Motor neuron (in vitro differentiated cells): ENCODE results near the gene ST3GAL2. TPM values are rescaled to one million over a fixed set of nuclear protein-coding genes. Genes with fewer than 3 reads are reported as not detected.
"Not testable (repeated sequence)": the region's sequence is repeated elsewhere in the genome, so short reads cannot be mapped to it uniquely, and the experiment has no call there.

Experiments used
- ATAC-seq, 8 experiments: fragments of 200-7000 bp; cut with Tn5 transposase; replicated peaks in 6 of 8; 2 replicates each; pipeline ENCODE4 v1.8.0; 2021; ENCODE audit warnings: mild to moderate bottlenecking in 8 of 8, moderate library complexity in 8 of 8
- H3K27ac ChIP-seq, 2 donors: fragments of 250-450 bp; sonication (Bioruptor Pico); 2 replicates each; pipeline ENCODE4 v1.9.0; 2021; ENCODE audit warnings: antibody characterized with exemption in 2 of 2, mild to moderate bottlenecking in 2 of 2, moderate library complexity in 1 of 2
- H3K4me1 ChIP-seq, 2 donors: fragments of 250-450 bp; sonication (Bioruptor Pico); replicated peaks in 1 of 2; 2 replicates each; pipeline ENCODE4 v1.6.1; 2021; ENCODE audit warnings: antibody characterized with exemption in 2 of 2, mild to moderate bottlenecking in 2 of 2, moderate library complexity in 1 of 2
- H3K4me3 ChIP-seq, 5 donors: fragments of 250-450 bp; sonication (Bioruptor Pico); 2 replicates each; pipeline ENCODE4 v1.9.0; 2021; ENCODE audit warnings: antibody characterized with exemption in 5 of 5, mild to moderate bottlenecking in 5 of 5, moderate library complexity in 4 of 5
- WGBS, 10 experiments: fragments of 450-650 bp; shearing (Covaris generic); methylation state at CpG; one replicate each; pipeline ENCODE4 v1.0.0; 2022; 5-methylcytosine and 5-hydroxymethylcytosine counted together
- in situ Hi-C, 9 experiments: fragments of 400-800 bp; cut with MboI; loops; one replicate each; pipeline ENCODE4 v1.15.0; 2021; ENCODE audit warnings: low sequenced_read_pairs in 9 of 9, low pct_unique_long_range_greater_than_20kb in 2 of 9; ENCODE audit not compliant: unreplicated experiment in 9 of 9
- total RNA-seq, 8 experiments: library from RNA; unstranded; fragments of 300-600 nt; gene quantifications; 2 replicates each; pipeline versions ENCODE4 v1.2.3 to v1.2.4, GENCODE V29; 2022

The ST3GAL2 gene
- total RNA-seq, 8 experiments from 2014 or later, result 14.2 to 35.6 (median 22.0) TPM

DNA sequence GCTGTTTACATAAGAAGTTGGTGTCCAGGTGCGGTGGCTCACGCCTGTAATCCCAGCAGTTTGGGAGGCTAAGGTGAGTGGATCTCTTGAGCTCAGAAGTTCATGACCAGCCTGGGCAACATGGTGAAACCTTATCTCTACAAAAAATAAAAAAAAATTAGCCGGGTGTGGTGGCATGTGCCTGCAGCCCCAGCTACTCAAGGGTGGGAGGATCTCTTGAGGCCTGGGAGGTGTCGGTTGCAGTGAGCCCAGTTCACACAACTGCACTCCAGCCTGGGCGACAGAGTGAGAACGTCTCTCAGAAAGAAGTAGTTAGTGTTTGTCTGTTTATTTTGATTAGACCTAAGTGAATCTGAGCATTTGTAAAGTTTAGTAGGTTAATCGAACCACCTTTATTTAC is 79.3 kb downstream of the ST3GAL2 start:
- in situ Hi-C loops, result loop anchor here in 3 of 9 experiments (25.0 kb wide), 3 partner anchors 178 to 278 kb away; partner anchors contain the start of gene IL34 (in 1 of the 3)
- no peak overlapping the region for H3K27ac ChIP-seq
- no peak overlapping the region for H3K4me3 ChIP-seq
- peak in 2 of 8 experiments; percentile 20 to 69 for ATAC-seq
- no peaks in the 10 kb centered on the region for H3K4me1 ChIP-seq
- WGBS, 10 experiments, result 50 to 100% (median 90%) methylated on average over 1 to 5 of the region's 7 CpGs; no CpG with 5 or more reads in 3 of the 10 experiments

DNA sequence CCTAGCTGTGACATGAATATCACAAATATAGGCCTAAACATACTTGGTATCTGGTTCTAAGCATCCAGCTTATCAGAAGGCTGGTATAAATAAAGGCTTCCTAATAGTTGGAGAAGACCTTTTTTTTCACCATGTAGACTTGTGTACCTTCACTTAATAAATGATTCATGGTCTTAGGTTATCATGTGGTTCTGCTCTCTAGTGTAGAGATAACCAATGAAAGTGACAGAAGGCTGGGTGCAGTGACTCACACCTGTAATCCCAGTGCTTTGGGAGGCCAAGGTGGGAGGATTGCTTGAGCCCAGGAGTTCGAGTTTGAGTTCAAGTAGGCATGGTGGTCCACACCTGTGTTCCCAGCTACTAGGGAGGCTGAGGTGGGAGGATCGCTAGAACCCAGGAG is 89.1 kb downstream of the ST3GAL2 start:
- in situ Hi-C loops, result loop anchor here in 4 of 9 experiments (25.0 kb wide), 4 partner anchors 188 to 313 kb away; partner anchors contain the start of gene IL34 (in 1 of the 4)
- no peak for ATAC-seq
- Histone ChIP-seq H3K4me3 (no peak overlapping the region), H3K4me1 (peaks cover 10 to 15% of the 10 kb centered on the region in 2 donors), H3K27ac (no peak overlapping the region)
- 82 to 100% (median 100%) methylated on average over 1 to 2 of the region's 2 CpGs; no CpG with 5 or more reads in 6 of the 10 experiments for WGBS, 10 experiments

DNA sequence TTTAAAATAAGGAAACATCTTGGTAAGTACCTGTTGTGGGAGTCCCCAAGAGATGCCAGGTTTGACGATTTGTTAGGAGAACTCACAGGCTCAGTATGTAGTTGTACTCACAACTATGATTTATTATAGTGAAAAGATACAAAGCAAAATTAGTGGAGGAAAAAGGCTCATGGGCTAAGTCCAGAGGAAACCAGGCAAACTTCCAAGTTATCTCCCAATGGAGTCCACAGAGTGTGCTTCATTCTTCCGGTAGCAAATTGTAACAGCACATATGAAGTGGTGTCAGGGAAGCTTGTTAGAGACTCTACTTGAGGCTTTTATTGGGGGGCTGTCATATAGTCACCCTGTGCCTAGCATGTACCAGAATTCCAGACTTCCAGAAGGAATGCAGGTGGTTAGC is 89.9 kb downstream of the ST3GAL2 start:
- Histone ChIP-seq H3K4me1 (peaks cover 10 to 15% of the 10 kb centered on the region in 2 donors), H3K27ac (no peak overlapping the region), H3K4me3 (no peak overlapping the region)
- no peak for ATAC-seq
- in situ Hi-C loops, result loop anchor here in 1 of 9 experiments (25.0 kb wide), 1 partner anchor 313 kb away; no protein-coding TSS in a partner anchor
- 0 to 100% (median 67%) methylated on average over 1 to 2 of the region's 2 CpGs; no CpG with 5 or more reads in 5 of the 10 experiments for WGBS, 10 experiments

DNA sequence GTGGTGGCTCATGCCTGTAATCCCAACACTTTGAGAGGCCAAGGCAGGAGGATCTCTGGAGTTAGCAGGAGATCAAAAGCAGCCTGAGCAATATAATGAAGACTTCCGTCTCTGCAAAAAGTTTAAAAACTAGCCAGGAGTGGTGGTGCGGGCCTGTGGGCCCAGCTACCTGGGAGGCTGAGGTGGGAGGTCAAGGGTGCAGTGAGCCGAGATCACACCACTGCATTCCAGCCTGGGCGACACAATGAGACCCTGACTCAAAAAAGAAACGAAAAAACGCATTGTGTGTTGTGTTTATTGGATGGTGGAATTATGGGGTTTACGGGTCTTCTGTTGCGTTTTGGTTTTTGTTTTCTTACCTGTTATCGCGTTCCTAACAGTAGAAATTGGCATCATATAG is 93.1 kb downstream of the ST3GAL2 start:
- in situ Hi-C loops, result loop anchor here in 1 of 9 experiments (25.0 kb wide), 1 partner anchor 316 kb away; no protein-coding TSS in a partner anchor
- no peak for ATAC-seq
- Histone ChIP-seq H3K4me3 (peak overlapping the region; percentile 59 to 96 (median 89)), H3K4me1 (peaks cover 10 to 15% of the 10 kb centered on the region in 2 donors), H3K27ac (peak overlapping the region; percentile 89 to 95)
- 80 to 98% (median 86%) methylated on average over 2 to 8 of the region's 10 CpGs; no CpG with 5 or more reads in 2 of the 10 experiments for WGBS, 10 experiments

DNA sequence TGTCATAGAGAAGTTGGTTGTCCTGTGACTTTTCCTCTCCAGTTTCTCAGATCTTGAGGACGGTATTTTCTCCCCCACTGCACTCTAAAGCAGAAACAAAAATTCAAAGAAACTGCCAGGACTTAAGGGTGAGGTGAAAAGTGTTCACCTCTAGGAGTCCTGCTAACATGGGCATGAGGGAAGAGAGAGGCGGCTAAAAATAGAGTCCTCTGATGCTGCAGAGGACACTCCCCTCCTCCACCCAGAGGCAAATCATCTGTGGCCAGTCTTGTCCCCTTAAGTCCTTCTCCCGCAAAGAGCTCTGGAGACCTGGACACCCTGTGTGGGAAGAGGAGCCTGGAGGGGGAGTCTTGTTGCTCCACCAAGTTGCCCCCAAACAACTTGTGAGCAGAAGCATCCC is 96.9 kb downstream of the ST3GAL2 start:
- H3K4me3 ChIP-seq, result no peak overlapping the region
- in situ Hi-C loops, result loop anchor here in 1 of 9 experiments (25.0 kb wide), 1 partner anchor 320 kb away; no protein-coding TSS in a partner anchor
- peaks cover 4 to 7% of the 10 kb centered on the region in 2 donors for H3K4me1 ChIP-seq
- peak in 1 of 8 experiments; percentile 6 for ATAC-seq
- 50 to 100% (median 80%) methylated on average over 1 to 3 of the region's 3 CpGs; no CpG with 5 or more reads in 3 of the 10 experiments for WGBS, 10 experiments
- H3K27ac ChIP-seq, result no peak overlapping the region

DNA sequence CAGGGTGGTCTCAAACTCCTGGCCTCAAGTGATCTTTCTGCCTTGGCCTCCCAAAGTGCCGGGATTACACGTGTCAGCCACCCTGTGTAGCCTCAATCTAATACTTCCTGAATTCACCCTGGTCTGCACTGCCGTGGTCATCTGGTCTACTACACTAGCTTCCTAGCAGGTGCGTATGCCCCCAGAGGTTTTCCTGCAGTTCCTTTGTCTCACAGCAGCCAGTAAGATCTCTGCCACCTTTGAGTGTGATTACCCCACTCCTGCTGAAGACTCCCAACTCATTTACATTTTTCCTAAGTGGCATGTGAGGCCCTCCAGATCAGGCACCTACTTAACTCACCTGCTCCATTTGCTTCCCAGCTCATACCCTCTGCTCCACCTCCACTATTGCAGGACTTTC is 97.3 kb downstream of the ST3GAL2 start:
- Histone ChIP-seq H3K4me1 (peaks cover 4 to 7% of the 10 kb centered on the region in 2 donors), H3K27ac (no peak overlapping the region), H3K4me3 (no peak overlapping the region)
- ATAC-seq, result no peak
- 60 to 100% (median 82%) methylated on average over 1 to 3 of the region's 4 CpGs; no CpG with 5 or more reads in 4 of the 10 experiments for WGBS, 10 experiments
- in situ Hi-C loops, result loop anchor here in 1 of 9 experiments (25.0 kb wide), 1 partner anchor 321 kb away; no protein-coding TSS in a partner anchor

DNA sequence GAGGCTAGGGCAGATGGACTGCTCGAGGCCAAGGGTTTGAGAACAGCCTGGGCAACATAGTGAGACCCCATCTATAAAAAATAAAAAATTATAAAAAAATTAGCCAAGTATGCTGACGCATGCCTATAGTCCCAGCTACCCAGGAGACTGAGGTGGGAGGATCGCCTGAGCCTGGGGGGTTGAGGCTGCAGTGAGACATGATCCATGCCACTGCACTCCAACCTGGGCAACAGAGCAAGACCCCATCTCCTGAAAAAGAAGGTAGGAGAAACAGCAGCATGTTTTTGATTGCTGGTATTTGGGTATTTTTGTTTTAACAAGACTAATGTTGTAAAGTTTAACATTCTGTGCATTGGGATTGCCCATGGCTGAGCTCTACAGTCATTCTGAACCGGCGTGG is 101.1 kb downstream of the ST3GAL2 start:
- no peak for ATAC-seq
- 92 to 100% (median 100%) methylated on average over 1 to 5 of the region's 5 CpGs; no CpG with 5 or more reads in 2 of the 10 experiments for WGBS, 10 experiments

DNA sequence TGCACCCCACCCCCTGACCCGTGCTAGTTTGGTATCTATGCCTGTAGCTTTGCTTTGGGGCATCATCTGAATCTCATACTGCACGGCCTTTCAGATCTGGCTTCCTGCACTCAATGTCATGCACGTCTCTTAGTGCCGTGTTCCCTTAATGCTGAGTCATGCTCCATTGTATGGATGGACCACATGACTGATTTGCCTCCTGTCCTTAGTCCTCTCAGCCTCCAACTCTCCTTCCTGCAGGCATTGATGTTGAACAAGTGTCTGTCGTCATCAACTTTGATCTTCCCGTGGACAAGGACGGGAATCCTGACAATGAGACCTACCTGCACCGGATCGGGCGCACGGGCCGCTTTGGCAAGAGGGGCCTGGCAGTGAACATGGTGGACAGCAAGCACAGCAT is 106.2 kb downstream of the ST3GAL2 start:
- 50 to 80% methylated on average over 1 of the region's 12 CpGs; no CpG with 5 or more reads in 8 of the 10 experiments for WGBS, 10 experiments
- not testable (repeated sequence) for H3K4me3 ChIP-seq, H3K4me1 ChIP-seq, H3K27ac ChIP-seq
- peak in 5 of 8 experiments; percentile 29 to 72 (median 56) for ATAC-seq
- in situ Hi-C loops, result loop anchor here in 1 of 9 experiments (25.0 kb wide), 1 partner anchor 330 kb away; no protein-coding TSS in a partner anchor

More for the DNA sequence above, 101.1 kb downstream of the ST3GAL2 start:
- Histone ChIP-seq H3K4me1 (no peaks in the 10 kb centered on the region), H3K27ac (no peak overlapping the region), H3K4me3 (no peak overlapping the region)
- in situ Hi-C loops, result loop anchor here in 1 of 9 experiments (25.0 kb wide), 1 partner anchor 324 kb away; no protein-coding TSS in a partner anchor

DNA sequence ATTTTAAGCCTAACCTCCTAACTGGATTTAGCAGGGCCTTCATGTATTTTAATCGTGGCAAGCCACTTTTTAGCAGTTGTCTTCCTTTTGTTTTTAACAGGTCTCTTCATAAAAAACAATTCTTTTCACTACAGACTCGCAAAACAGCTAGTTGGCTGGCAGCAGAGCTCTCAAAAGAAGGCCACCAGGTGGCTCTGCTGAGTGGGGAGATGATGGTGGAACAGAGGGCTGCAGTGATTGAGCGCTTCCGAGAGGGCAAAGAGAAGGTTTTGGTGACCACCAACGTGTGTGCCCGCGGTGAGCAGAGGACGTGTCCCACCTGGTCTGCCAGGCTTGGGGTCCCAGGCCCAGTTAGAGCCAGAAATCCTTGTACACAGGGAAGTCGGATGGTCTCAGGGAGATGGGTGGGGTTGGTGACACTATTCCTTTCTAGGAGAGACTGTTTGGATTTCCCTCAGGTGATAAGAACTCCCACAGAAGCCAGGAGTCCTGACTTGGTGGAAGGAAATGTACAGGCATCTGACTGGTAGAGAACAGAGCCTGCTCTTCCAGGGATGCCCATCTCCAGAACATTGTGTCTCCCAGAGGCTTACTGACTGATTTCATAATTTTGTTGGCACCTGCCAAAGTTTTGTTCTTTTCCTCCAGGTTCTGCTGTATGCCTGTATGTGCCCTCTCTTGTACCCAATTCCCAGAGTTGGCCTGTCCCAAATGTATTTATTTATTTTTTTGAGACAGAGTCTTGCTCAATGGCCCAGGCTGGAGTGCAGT is 107.1 kb downstream of the ST3GAL2 start:
- Histone ChIP-seq H3K27ac (no peak overlapping the region), H3K4me1 (no peaks in the 10 kb centered on the region), H3K4me3 (no peak overlapping the region)
- peak in 6 of 8 experiments; percentile 35 to 87 (median 65) for ATAC-seq
- WGBS, 10 experiments, result 18 to 71% (median 33%) methylated on average over 1 to 6 of the region's 9 CpGs; no CpG with 5 or more reads in 3 of the 10 experiments
- in situ Hi-C loops, result loop anchor here in 1 of 9 experiments (25.0 kb wide), 1 partner anchor 331 kb away; no protein-coding TSS in a partner anchor

DNA sequence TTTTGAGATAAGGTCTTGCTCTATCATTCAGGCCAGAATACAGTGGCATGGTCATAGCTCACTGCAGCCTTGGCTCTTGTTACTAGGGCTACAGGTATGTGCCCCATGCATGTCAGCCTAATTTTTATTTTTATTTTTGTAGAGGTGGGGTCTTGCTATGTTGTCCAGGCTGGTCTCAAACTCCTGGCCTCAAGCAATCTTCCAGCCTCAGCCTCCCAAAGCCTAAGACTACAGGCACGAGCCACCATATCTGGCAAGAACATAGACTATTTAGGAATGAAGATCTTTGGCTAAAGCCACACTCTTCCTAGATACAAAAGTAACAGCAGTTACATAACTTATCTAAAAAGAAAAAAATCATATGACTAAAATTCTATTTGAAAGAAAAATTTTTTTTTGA is 107.8 kb downstream of the ST3GAL2 start:
- WGBS, 10 experiments, result 80 to 100% (median 92%) methylated on average over 1 of the region's 1 CpG; no CpG with 5 or more reads in 6 of the 10 experiments
- H3K4me1 ChIP-seq, result no peaks in the 10 kb centered on the region
- no peak overlapping the region for H3K27ac ChIP-seq
- in situ Hi-C loops, result loop anchor here in 1 of 9 experiments (25.0 kb wide), 1 partner anchor 331 kb away; no protein-coding TSS in a partner anchor
- no peak overlapping the region for H3K4me3 ChIP-seq
- ATAC-seq, result no peak
